Adipocyte (in vitro differentiated cells): ENCODE data around the gene PCDHB7.
"Not testable (repeated sequence)": the region's sequence is repeated elsewhere in the genome, so short reads cannot be mapped to it uniquely, and the experiment has no call there.

ENCODE experiments used
- DNase-seq: peaks from one replicate; pipeline ENCODE4 v3.0.0-alpha.2; 2015; ENCODE audit warnings: low read depth
- H3K27me3 ChIP-seq: replicated peaks from 2 replicates; pipeline ENCODE4 v1.7.0; 2013; ENCODE audit warnings: mild to moderate bottlenecking, low read length, moderate library complexity; ENCODE audit not compliant: control insufficient read depth, insufficient read depth
- H3K36me3 ChIP-seq: 2 replicates; pipeline ENCODE4 v1.7.0; 2013; ENCODE audit warnings: low read length, mild to moderate bottlenecking, moderate library complexity; ENCODE audit not compliant: control insufficient read depth, insufficient read depth, severe bottlenecking
- H3K4me1 ChIP-seq: 2 replicates; pipeline ENCODE4 v1.7.0; 2013; ENCODE audit warnings: mild to moderate bottlenecking, low read length, moderate library complexity; ENCODE audit not compliant: control insufficient read depth, insufficient read depth
- H3K4me3 ChIP-seq: 2 replicates; pipeline ENCODE4 v1.7.0; 2013; ENCODE audit warnings: mild to moderate bottlenecking, low read length, moderate library complexity
- H3K9ac ChIP-seq: 2 replicates; pipeline ENCODE4 v1.7.0; 2013; ENCODE audit warnings: mild to moderate bottlenecking, low read length, moderate library complexity
- H3K9me3 ChIP-seq: 2 replicates; pipeline ENCODE4 v1.7.0; 2013; ENCODE audit warnings: mild to moderate bottlenecking, low read length, moderate library complexity; ENCODE audit not compliant: control insufficient read depth

PCDHB7 gene

GRCh38 chr5:141208478-141208877 is 36.0 kb downstream of the PCDHB7 start, which contains the start of gene PCDHB12:
Gene PCDHB12, plus strand, starts transcription at chr5:141208719. Its CDS starts 189 bp downstream, at chr5:141208908.
- no peaks in the 10 kb centered on the region for H3K4me1 ChIP-seq
- peak within 1 kb of the TSS; percentile 4 for H3K4me3 ChIP-seq
- H3K9me3 ChIP-seq = peaks cover 62% of the 10 kb centered on the region
- no peak within 1 kb of the TSS for H3K9ac ChIP-seq
- no peaks in the 10 kb centered on the region for H3K36me3 ChIP-seq
- H3K27me3 ChIP-seq = no peaks in the 10 kb centered on the region
- peak; percentile 47 for DNase-seq

DNA sequence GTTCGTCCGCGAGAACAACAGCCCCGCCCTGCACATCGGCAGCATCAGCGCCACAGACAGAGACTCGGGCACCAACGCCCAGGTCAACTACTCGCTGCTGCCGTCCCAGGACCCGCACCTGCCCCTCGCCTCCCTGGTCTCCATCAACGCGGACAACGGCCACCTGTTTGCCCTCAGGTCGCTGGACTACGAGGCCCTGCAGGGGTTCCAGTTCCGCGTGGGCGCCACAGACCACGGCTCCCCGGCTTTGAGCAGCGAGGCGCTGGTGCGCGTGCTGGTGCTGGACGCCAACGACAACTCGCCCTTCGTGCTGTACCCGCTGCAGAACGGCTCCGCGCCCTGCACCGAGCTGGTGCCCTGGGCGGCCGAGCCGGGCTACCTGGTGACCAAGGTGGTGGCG is 37.8 kb downstream of the PCDHB7 start:
- not testable (repeated sequence) for H3K36me3 ChIP-seq, H3K9ac ChIP-seq, H3K4me1 ChIP-seq, DNase-seq, H3K27me3 ChIP-seq, H3K4me3 ChIP-seq
- peaks cover 72% of the 10 kb centered on the region for H3K9me3 ChIP-seq

DNA sequence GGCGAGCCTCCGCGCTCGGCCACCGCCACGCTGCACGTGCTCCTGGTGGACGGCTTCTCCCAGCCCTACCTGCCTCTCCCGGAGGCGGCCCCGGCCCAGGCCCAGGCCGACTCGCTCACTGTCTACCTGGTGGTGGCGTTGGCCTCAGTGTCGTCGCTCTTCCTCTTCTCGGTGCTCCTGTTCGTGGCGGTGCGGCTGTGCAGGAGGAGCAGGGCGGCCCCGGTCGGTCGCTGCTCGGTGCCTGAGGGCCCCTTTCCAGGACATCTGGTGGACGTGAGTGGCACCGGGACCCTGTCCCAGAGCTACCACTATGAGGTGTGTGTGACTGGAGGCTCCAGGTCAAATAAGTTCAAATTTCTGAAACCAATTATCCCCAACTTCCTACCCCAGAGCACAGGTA is 38.4 kb downstream of the PCDHB7 start:
- H3K4me1 ChIP-seq, H3K9ac ChIP-seq, DNase-seq, H3K4me3 ChIP-seq, H3K27me3 ChIP-seq, H3K36me3 ChIP-seq: not testable (repeated sequence)
- H3K9me3 ChIP-seq = peaks cover 73% of the 10 kb centered on the region

DNA sequence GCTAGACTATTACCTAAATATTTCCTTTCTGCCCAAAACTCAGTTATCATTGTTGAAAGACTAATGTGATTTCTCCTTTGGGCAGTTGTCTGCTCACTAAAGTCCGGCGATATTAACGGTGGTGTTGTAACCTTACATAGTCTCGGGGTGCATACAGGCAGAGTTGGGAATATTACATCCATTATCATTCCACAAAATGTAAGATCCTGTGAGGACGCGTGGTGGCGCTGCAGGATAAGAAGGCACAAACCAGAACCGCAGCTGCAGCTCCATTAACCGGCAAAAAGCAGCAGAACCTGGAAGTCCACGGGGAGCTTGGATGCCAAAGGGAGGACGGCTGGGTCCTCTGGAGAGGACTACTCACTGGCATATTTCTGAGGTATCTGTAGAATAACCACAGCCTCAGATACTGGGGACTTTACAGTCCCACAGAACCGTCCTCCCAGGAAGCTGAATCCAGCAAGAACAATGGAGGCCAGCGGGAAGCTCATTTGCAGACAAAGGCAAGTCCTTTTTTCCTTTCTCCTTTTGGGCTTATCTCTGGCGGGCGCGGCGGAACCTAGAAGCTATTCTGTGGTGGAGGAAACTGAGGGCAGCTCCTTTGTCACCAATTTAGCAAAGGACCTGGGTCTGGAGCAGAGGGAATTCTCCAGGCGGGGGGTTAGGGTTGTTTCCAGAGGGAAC is 41.4 kb downstream of the PCDHB7 start, which contains the start of gene PCDHB13:
TSS of gene PCDHB13 (plus strand) at position 264 of the 684 bp plus-strand sequence. CDS start at position 469, 205 bp downstream.
- H3K4me1 ChIP-seq, H3K9ac ChIP-seq, H3K36me3 ChIP-seq, H3K27me3 ChIP-seq: not testable (repeated sequence)
- Histone ChIP-seq H3K4me3 (peak within 1 kb of the TSS; percentile 27), H3K9me3 (peaks cover 72% of the 10 kb centered on the region)
- peak; percentile 43 for DNase-seq

GRCh38 chr5:141214583-141214982 is 42.1 kb downstream of the PCDHB7 start:
- H3K27me3 ChIP-seq, H3K4me1 ChIP-seq, H3K36me3 ChIP-seq, H3K4me3 ChIP-seq, H3K9ac ChIP-seq, DNase-seq: not testable (repeated sequence)
- H3K9me3 ChIP-seq = peaks cover 72% of the 10 kb centered on the region

GRCh38 chr5:141215504-141215903 is 43.1 kb downstream of the PCDHB7 start:
- not testable (repeated sequence) for H3K4me3 ChIP-seq, H3K36me3 ChIP-seq, DNase-seq, H3K9ac ChIP-seq, H3K27me3 ChIP-seq, H3K4me1 ChIP-seq
- H3K9me3 ChIP-seq = peaks cover 74% of the 10 kb centered on the region

DNA sequence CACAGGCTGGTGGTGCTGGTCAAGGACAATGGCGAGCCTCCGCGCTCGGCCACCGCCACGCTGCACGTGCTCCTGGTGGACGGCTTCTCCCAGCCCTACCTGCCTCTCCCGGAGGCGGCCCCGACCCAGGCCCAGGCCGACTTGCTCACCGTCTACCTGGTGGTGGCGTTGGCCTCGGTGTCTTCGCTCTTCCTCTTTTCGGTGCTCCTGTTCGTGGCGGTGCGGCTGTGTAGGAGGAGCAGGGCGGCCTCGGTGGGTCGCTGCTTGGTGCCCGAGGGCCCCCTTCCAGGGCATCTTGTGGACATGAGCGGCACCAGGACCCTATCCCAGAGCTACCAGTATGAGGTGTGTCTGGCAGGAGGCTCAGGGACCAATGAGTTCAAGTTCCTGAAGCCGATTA is 43.6 kb downstream of the PCDHB7 start:
- not testable (repeated sequence) for DNase-seq, H3K27me3 ChIP-seq, H3K4me3 ChIP-seq

DNA sequence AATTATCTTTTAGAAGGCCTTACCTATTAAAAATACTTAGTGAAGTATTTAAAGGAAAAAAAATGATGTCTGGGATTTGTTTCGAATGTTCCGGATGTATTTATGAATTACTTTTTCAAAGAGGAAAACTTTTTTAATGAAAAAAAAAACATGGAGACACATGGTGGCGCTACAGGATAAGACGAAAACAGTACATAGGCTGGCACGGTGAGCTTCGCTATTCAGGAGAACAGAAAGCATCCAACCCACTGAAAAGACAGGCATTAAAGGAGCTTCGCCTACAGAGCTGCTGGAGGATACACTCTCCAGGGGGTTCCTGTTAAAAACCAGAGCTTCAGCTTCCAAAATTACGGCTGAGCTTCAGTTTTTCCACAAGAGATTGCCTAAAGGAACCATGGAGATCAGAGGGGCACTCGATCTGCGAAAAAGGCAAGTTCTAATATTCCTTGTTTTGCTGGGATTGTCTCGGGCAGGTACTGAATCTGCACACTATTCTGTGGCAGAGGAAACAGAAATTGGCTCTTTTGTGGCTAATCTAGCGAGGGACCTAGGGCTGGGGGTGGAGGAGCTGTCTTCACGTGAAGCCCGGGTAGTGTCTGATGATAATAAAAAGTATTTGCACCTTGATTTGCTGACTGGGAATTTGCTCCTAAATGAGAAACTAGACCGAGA is 50.8 kb downstream of the PCDHB7 start, which contains the start of gene PCDHB14:
TSS of gene PCDHB14 (plus strand) at position 232 of the 672 bp plus-strand sequence. CDS start at position 395, 163 bp downstream.
- Histone ChIP-seq H3K9me3 (peaks cover 69% of the 10 kb centered on the region), H3K9ac (no peak within 1 kb of the TSS), H3K27me3 (no peaks in the 10 kb centered on the region), H3K4me3 (peak within 1 kb of the TSS; percentile 71), H3K36me3 (no peaks in the 10 kb centered on the region), H3K4me1 (no peaks in the 10 kb centered on the region)
- peak; percentile 78 for DNase-seq

More for the DNA sequence above, 43.6 kb downstream of the PCDHB7 start:
- not testable (repeated sequence) for H3K36me3 ChIP-seq, H3K9ac ChIP-seq, H3K4me1 ChIP-seq
- H3K9me3 ChIP-seq = peaks cover 78% of the 10 kb centered on the region

DNA sequence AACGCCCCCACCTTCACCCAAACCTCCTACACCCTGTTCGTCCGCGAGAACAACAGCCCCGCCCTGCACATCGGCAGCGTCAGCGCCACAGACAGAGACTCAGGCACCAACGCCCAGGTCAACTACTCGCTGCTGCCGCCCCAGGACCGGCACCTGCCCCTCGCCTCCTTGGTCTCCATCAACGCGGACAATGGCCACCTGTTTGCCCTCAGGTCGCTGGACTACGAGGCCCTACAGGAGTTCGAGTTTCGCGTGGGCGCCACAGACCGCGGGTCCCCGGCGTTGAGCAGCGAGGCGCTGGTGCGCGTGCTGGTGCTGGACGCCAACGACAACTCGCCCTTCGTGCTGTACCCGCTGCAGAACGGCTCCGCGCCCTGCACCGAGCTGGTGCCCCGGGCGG is 52.4 kb downstream of the PCDHB7 start:
- H3K36me3 ChIP-seq, H3K27me3 ChIP-seq, H3K4me3 ChIP-seq, H3K4me1 ChIP-seq, DNase-seq, H3K9ac ChIP-seq: not testable (repeated sequence)
- peaks cover 64% of the 10 kb centered on the region for H3K9me3 ChIP-seq

DNA sequence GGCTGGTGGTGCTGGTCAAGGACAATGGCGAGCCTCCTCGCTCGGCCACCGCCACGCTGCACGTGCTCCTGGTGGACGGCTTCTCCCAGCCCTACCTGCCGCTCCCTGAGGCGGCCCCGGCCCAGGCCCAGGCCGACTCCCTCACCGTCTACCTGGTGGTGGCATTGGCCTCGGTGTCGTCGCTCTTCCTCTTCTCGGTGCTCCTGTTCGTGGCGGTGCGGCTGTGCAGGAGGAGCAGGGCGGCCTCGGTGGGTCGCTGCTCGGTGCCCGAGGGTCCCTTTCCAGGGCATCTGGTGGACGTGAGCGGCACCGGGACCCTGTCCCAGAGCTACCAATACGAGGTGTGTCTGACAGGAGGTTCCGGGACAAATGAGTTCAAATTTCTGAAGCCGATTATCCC is 53.0 kb downstream of the PCDHB7 start:
- H3K4me3 ChIP-seq, H3K27me3 ChIP-seq, H3K36me3 ChIP-seq, H3K9ac ChIP-seq, H3K4me1 ChIP-seq, DNase-seq: not testable (repeated sequence)
- peaks cover 63% of the 10 kb centered on the region for H3K9me3 ChIP-seq
